Neural cell (in vitro differentiated cells): ENCODE measurements around the gene MANEA.

Source experiments
- CTCF ChIP-seq: fragments of 450-650 bp; IDR thresholded peaks from 2 replicates; pipeline ENCODE4 v1.5.1; 2014; ENCODE audit warnings: antibody characterized with exemption, mild to moderate bottlenecking, moderate library complexity; ENCODE audit not compliant: poor library complexity, severe bottlenecking
- POLR2AphosphoS5 ChIP-seq: IDR thresholded peaks from 2 replicates; pipeline ENCODE4 v1.6.1; 2012
- SMC3 ChIP-seq: fragments of 450-650 bp; conservative IDR thresholded peaks from 2 replicates; pipeline ENCODE4 v1.6.1; 2014; ENCODE audit warnings: antibody characterized with exemption, mild to moderate bottlenecking, moderate library complexity; ENCODE audit not compliant: poor library complexity

GRCh38 chr6:95601133-95601532, 23.8 kb downstream of the MANEA start:
- no peak for TF ChIP-seq CTCF
- TF ChIP-seq SMC3, result no peak
- TF ChIP-seq POLR2AphosphoS5, result no peak
